ENCODE results near the gene LMO7.

GRCh38 chr13:75792526-75793187 is 156.5 kb downstream of the LMO7 start:
- no peak for TF ChIP-seq TAF1 (conservative IDR thresholded peaks at IDR 0.05)
- TF ChIP-seq CTCF (IDR thresholded peaks at IDR 0.05; ENCODE audit: low read depth, low read length, missing input control): no peak
- peak; percentile 87 for TF ChIP-seq YY1 (IDR thresholded peaks at IDR 0.05)
- TF ChIP-seq MAX (IDR thresholded peaks at IDR 0.05): peak; percentile 40
- peak; percentile 67 to 69 for TF ChIP-seq JUND (IDR thresholded peaks at IDR 0.05)
- TF ChIP-seq REST (IDR thresholded peaks at IDR 0.05): peak; percentile 24
- peak; percentile 41 to 57 for TF ChIP-seq RAD21 (IDR thresholded peaks at IDR 0.05)
- TF ChIP-seq GABPA (IDR thresholded peaks at IDR 0.05 in 1 of 2, conservative IDR thresholded peaks at IDR 0.05 in 1 of 2): no peak
- peak; percentile 79 for TF ChIP-seq NR2F2 (IDR thresholded peaks at IDR 0.05)
- no peak for TF ChIP-seq FOXA1 (IDR thresholded peaks at IDR 0.05)
- peak; percentile 51 for TF ChIP-seq ZBTB33 (IDR thresholded peaks at IDR 0.05)
- TF ChIP-seq RXRA (IDR thresholded peaks at IDR 0.05): peak; percentile 82 to 85
- peak; percentile 94 for TF ChIP-seq SP1 (IDR thresholded peaks at IDR 0.05)
- peak; percentile 91 to 92 for TF ChIP-seq HNF4A (conservative IDR thresholded peaks at IDR 0.05)
